ENCODE results near the gene VPS45. TPM values are rescaled to one million over a fixed set of nuclear protein-coding genes. Genes with fewer than 3 reads are reported as not detected.

The VPS45 gene
- polyA plus RNA-seq, 3 donors, result 36.0 to 41.9 (median 36.8) TPM

DNA sequence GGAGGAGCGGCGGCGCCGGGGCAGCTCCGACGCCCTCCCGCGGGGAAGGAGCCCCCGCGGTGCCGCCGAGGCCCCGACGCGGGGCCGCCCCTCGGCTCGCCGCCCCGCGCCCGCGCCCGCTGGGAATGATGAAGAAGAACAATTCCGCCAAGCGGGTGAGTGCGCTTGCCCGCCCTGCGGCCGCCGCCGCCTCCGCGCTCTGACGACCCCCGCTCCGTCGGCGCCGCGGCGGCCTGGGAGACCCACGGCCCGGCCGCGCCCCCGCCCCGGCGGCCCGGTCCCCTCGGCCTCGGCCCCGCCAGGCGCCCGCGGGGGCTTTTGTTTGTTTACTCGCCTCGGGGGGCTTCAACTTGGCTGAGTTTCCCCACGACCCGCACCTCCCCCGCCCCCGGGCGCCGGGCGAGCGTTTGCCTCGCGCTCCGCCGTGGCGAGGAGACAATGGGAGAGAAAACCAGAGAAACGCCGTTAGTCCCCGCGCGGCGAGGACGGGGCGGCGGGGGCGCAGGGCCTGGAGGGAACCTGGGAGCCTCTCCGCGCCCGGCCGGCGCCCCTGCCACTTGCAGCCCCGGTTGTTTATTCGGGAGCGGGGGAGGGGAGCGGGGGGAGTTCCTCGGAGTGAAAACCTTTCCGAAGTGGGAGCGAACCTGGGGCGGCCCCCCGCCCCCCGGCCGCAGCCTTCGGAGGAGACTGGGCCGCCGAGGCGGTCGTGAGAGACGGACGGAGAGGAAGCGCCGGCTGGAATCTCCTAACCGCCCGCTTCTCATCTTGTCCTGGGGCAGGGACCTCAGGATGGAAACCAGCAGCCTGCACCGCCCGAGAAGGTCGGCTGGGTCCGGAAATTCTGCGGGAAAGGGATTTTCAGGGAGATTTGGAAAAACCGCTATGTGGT, 82.8 kb downstream of the VPS45 start:
- Histone ChIP-seq H3K27ac (ENCODE audit: low read depth in 1 of 2, low read length in 2 of 2) (peak overlapping the region; percentile 53 to 97), H3K4me2 (replicated peaks; ENCODE audit: extremely low read depth, low read length, poor library complexity, severe bottlenecking) (peak overlapping the region; percentile 98), H3K36me3 (replicated peaks in 1 of 2; ENCODE audit: control insufficient read depth in 1 of 2, insufficient read depth in 2 of 2, low read length in 2 of 2) (peaks cover 30 to 35% of the 10 kb centered on the region in 2 donors), H3K4me1 (ENCODE audit: control insufficient read depth in 1 of 2, insufficient read depth in 2 of 2, low read length in 2 of 2) (peaks cover 50 to 66% of the 10 kb centered on the region in 2 donors), H3K27me3 (ENCODE audit: control insufficient read depth in 2 of 2, insufficient read depth in 2 of 2, low read length in 2 of 2) (no peaks in the 10 kb centered on the region), H2AFZ (ENCODE audit: insufficient read depth, low read depth, low read length, poor library complexity, severe bottlenecking) (peak overlapping the region; percentile 30), H3K79me2 (ENCODE audit: insufficient read depth, low read length) (peaks cover 77% of the 10 kb centered on the region), H3K9ac (ENCODE audit: insufficient read depth, low read length, poor library complexity, severe bottlenecking) (peak overlapping the region; percentile 88), H3K4me3 (replicated peaks in 1 of 3; ENCODE audit: low read depth in 2 of 3, low read length in 3 of 3) (peak overlapping the region; percentile 89 to 94 (median 93)), H3K9me3 (replicated peaks in 1 of 2; ENCODE audit: control insufficient read depth in 1 of 2, insufficient read depth in 1 of 2, low read length in 2 of 2) (no peaks in the 10 kb centered on the region), H4K20me1 (ENCODE audit: insufficient read depth, low read length) (peaks cover 51% of the 10 kb centered on the region)
- intact Hi-C loops (cut with micrococcal nuclease), result loop anchor here in 1 of 2 donors (1.0 to 2.0 kb wide), 2 partner anchors 9 to 14 kb away; no protein-coding TSS in a partner anchor
- H3K4me3 Mint-ChIP-seq, result peak overlapping the region; percentile 99
- DNase-seq, result peak in 1 of 3 donors; percentile 21
- H3K27me3 Mint-ChIP-seq (ENCODE audit: low read depth in 3 of 3), result peaks cover 15 to 27% (median 16%) of the 10 kb centered on the region in 3 donors
- TF ChIP-seq, protein P1, sequence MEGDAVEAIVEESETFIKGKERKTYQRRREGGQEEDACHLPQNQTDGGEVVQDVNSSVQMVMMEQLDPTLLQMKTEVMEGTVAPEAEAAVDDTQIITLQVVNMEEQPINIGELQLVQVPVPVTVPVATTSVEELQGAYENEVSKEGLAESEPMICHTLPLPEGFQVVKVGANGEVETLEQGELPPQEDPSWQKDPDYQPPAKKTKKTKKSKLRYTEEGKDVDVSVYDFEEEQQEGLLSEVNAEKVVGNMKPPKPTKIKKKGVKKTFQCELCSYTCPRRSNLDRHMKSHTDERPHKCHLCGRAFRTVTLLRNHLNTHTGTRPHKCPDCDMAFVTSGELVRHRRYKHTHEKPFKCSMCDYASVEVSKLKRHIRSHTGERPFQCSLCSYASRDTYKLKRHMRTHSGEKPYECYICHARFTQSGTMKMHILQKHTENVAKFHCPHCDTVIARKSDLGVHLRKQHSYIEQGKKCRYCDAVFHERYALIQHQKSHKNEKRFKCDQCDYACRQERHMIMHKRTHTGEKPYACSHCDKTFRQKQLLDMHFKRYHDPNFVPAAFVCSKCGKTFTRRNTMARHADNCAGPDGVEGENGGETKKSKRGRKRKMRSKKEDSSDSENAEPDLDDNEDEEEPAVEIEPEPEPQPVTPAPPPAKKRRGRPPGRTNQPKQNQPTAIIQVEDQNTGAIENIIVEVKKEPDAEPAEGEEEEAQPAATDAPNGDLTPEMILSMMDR (IDR thresholded peaks at IDR 0.05), result no peak
- WGBS (ENCODE audit: insufficient coverage), result under 1% methylated on average over 113 of the region's 114 CpGs
- peaks cover 43 to 60% of the 10 kb centered on the region in 2 donors for H3K36me3 Mint-ChIP-seq
- peaks cover 72% of the 10 kb centered on the region for H3K4me1 Mint-ChIP-seq
- peaks cover 0 to 2% (median 0%) of the 10 kb centered on the region in 7 donors for H3K9me3 Mint-ChIP-seq
- peak overlapping the region; percentile 87 to 97 (median 91) for H3K27ac Mint-ChIP-seq

DNA sequence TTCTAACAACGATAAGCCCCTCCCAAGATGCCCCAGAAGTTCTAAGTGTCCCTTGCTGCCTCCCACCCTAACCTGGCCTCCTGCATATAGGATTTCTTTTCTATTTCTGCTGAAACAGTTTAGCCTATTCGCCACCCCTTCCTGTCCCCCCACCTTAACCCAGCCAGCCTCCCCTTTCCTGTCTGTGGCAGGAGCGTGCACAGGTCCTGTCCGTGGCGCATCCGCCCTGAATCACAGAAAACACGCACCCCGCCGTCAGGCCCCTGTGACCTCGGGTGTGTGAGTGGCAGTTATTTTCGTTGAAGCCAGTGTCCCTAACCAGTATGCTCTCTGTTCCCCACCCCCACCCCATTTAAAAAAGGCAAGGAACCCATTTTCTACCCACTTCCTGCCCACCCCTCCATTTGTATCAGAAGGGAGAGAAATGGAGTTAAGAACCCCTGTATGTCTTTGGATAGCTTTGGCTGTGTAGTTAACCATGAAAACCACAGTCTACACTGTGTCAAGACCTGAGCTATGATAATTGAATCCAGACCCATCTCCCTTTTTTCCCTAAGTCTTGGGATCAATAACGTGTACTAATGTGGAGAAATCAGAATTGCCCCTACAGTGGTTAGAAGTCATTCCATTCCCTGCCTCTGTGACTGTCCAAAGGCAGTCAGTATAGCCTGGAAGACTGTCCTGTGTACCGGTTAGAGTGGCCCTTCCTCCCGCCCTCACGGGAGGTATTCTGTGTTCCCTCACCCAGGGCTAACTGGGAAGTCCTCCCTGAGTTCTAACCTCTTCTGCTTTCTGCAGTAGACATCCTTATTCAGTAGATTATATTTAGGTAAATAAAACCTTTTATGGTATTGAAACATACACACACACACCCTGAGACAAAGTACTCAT, 84.0 kb downstream of the VPS45 start:
- no peaks in the 10 kb centered on the region for H3K9me3 ChIP-seq (replicated peaks in 1 of 2; ENCODE audit: control insufficient read depth in 1 of 2, insufficient read depth in 1 of 2, low read length in 2 of 2)
- peak; percentile 40 to 61 (median 49) for DNase-seq
- H2AFZ ChIP-seq (ENCODE audit: insufficient read depth, low read depth, low read length, poor library complexity, severe bottlenecking), result no peak overlapping the region
- peak overlapping the region; percentile 88 for H3K9ac ChIP-seq (ENCODE audit: insufficient read depth, low read length, poor library complexity, severe bottlenecking)
- Mint-ChIP-seq H3K27ac (peak overlapping the region; percentile 87 to 97 (median 91)), H3K9me3 (peaks cover 0 to 2% (median 0%) of the 10 kb centered on the region in 7 donors), H3K4me3 (peak overlapping the region; percentile 99), H3K4me1 (peaks cover 81% of the 10 kb centered on the region), H3K27me3 (ENCODE audit: low read depth in 3 of 3) (peaks cover 14 to 24% (median 15%) of the 10 kb centered on the region in 3 donors), H3K36me3 (peaks cover 55 to 68% of the 10 kb centered on the region in 2 donors)
- intact Hi-C loops (cut with micrococcal nuclease), result loop anchor here in 1 of 2 donors (2.0 kb wide), 1 partner anchor 13 kb away; no protein-coding TSS in a partner anchor
- peak overlapping the region; percentile 53 to 97 for H3K27ac ChIP-seq (ENCODE audit: low read depth in 1 of 2, low read length in 2 of 2)
- H3K4me1 ChIP-seq (ENCODE audit: control insufficient read depth in 1 of 2, insufficient read depth in 2 of 2, low read length in 2 of 2), result peaks cover 60 to 78% of the 10 kb centered on the region in 2 donors
- peak overlapping the region; percentile 86 for H3K4me2 ChIP-seq (replicated peaks; ENCODE audit: extremely low read depth, low read length, poor library complexity, severe bottlenecking)
- TF ChIP-seq, protein P1 (IDR thresholded peaks at IDR 0.05), result no peak
- 0% methylated on average over 2 of the region's 15 CpGs for WGBS (ENCODE audit: insufficient coverage)
- H3K27me3 ChIP-seq (ENCODE audit: control insufficient read depth in 2 of 2, insufficient read depth in 2 of 2, low read length in 2 of 2), result no peaks in the 10 kb centered on the region
- H3K4me3 ChIP-seq (replicated peaks in 1 of 3; ENCODE audit: low read depth in 2 of 3, low read length in 3 of 3), result peak overlapping the region; percentile 89 to 94 (median 93)
- H3K36me3 ChIP-seq (replicated peaks in 1 of 2; ENCODE audit: control insufficient read depth in 1 of 2, insufficient read depth in 2 of 2, low read length in 2 of 2), result peaks cover 42 to 47% of the 10 kb centered on the region in 2 donors
- peaks cover 63% of the 10 kb centered on the region for H4K20me1 ChIP-seq (ENCODE audit: insufficient read depth, low read length)
- H3K79me2 ChIP-seq (ENCODE audit: insufficient read depth, low read length), result peaks cover 89% of the 10 kb centered on the region

All from CD14-positive monocyte (primary cell).